ENCODE data around the gene TCF25. TPM values are rescaled to one million over a fixed set of nuclear protein-coding genes. Genes with fewer than 3 reads are reported as not detected.
A peak's percentile ranks its signal among the peaks of the same experiment; 100 is the strongest.
"Not testable (repeated sequence)": the region's sequence is repeated elsewhere in the genome, so short reads cannot be mapped to it uniquely, and the experiment has no call there.

The TCF25 gene
- total RNA-seq, 1 donor from 2014 or later: 206 TPM

DNA sequence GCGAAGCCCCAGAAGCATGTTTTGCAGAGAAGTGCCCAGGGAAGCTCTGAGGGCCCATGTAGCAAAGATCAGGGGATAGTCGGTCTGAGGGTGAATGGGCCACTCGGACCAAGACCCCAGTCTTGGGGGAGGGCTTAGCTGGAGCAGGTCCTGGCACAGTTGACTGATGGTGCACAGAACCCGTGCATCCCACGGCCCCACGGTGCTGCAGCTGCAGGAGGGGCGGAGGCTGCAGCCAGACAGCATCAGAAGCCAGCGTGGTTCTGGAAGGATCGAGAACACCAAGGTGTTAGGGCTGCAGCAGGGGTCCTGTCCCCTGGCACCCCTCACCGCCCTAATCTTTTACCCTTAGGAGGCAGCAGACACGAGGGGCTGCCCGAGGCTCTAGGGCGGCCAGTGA lies 38.8 kb downstream of the TCF25 start:
- ATAC-seq: no peak
- intact Hi-C loops (cut with DNase I): no loop called here
- DNase-seq (ENCODE audit: low spot score): no peak

DNA sequence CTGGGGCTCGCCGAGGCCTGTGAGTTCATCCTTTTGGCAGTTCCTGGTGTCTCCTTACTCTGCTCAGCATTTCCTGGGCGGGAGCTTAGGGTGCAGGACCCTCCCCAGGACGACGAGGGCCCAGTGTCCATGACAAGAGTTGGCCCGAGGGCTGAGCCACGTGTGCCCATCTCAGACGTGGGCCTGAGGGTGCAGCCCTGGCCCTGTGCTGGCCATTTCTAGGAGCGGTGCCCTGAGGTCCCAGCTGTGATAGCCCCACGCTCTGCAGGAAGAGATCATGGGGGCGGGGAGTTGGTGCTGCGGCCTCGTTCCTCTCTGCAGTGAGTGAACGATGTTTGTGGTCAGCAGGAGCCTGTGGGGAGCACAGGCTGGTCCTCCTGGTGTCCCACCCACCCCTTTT lies 39.2 kb downstream of the TCF25 start:
- intact Hi-C loops (cut with DNase I): no loop called here
- DNase-seq (ENCODE audit: low spot score) (no peak), ATAC-seq (no peak)

DNA sequence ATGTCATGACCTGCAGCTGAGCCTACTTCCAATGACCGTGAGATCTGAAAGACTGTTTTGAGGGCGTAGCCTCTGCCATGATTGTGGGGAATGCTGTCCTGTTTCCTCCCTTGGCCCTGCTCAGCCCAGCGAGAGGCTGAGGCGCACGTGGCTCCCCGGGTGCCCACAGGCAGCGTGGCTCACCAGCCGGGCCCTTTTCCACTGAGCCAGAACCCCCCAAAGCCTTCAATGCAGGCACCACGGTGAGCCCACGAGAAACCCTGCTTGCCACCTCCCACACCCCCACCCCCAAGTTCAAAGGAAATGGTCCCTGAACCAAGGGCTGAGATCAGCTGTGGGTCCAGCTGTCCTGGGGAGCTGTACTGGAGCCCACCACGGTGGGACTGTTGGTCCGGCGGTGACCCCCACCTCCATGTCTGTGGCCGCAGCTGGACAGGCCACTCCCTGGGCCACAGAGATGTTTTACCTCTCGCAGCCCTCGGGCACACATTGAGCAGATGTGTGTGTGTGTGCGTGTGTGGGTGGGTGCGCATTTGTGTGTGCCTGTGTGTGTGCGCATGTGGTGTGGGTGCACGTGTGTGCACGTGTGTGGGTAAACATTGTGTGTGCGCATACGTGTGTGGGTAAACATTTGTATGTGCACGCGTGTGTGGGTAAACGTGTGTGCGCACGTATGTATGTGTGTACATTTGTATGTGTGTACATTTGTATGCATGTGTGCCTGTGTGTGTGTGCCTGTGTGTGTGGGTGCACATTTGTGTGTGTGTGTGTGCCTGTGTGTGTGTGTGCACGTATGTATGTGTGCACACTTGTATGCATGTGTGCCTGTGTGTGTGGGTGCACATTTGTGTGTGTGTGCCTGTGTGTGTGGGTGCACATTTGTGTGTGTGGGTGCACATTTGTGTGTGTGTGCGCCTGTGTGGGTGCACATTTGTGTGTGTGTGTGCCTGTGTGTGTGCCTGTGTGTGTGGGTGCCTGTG lies 40.3 kb downstream of the TCF25 start:
- DNase-seq (ENCODE audit: low spot score): no peak
- intact Hi-C loops (cut with DNase I): no loop called here
- no peak for ATAC-seq

DNA sequence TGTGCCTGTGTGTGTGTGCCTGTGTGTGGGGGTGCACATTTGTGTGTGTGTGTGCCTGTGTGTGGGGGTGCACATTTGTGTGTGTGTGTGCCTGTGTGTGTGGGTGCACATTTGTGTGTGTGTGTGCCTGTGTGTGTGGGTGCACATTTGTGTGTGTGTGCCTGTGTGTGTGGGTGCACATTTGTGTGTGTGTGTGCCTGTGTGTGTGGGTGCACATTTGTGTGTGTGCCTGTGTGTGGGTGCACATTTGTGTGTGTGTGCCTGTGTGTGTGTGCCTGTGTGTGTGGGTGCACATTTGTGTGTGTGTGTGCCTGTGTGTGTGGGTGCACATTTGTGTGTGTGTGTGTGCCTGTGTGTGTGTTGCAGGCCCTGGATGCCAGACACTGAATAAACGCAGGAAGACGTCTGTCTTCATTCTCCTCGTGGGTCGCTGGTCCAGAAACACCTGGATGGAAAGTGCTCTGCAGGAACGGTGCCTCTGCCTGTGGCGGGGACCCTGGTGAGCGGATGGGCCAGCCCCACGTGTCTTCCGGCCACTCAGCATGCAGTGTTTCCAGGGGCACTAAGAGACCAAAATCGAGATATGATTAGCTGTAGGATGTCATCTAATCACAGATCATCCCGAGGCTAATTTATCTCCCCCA lies 41.4 kb downstream of the TCF25 start:
- DNase-seq (ENCODE audit: low spot score); intact Hi-C loops (cut with DNase I); ATAC-seq: not testable (repeated sequence)

DNA sequence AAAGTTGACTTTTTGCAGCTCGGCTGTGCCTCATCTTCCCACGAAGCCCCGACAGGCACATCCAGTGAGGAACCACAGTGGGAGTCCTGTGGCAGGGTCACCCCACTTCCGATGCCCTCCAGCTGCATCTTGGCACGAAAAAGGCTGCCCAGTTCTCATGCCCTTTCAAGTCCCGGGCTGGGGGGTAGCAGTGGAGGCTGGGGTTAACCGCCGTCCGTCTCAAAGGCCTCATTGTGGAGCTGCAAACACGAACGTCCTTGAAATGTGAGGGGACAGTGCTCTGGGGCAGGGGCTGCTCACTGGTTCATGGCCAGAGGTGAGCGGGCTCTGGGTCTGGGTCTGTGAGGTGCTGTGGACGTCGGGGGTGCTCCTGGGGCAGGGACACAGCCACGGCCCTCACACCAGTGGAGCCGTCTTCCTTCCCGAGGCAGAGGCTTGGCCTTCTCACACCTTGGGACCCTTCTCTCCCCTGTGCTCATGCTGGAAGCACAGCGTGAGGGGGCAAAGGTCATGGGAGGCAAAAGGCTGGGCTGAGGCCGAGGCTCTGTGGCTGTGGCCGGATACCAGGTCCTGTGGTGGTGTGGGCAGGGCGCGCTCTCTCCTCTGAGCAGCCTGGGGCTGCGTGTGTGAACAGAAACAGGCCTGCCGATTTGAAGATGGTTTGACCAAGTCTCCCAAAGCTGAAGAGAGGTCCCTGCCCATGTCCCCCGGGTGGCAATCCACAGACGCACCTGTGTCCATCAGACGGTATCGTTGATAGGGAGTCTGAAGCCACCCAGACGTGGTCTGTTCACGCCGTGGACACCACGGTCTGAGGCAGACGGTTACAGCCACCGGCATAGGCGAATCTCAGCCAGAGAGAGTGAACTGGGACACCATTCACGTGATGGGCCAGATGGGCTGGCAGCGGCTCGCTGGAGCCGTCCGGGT lies 42.2 kb downstream of the TCF25 start:
- DNase-seq (ENCODE audit: low spot score): no peak
- ATAC-seq: no peak
- intact Hi-C loops (cut with DNase I): no loop called here

DNA sequence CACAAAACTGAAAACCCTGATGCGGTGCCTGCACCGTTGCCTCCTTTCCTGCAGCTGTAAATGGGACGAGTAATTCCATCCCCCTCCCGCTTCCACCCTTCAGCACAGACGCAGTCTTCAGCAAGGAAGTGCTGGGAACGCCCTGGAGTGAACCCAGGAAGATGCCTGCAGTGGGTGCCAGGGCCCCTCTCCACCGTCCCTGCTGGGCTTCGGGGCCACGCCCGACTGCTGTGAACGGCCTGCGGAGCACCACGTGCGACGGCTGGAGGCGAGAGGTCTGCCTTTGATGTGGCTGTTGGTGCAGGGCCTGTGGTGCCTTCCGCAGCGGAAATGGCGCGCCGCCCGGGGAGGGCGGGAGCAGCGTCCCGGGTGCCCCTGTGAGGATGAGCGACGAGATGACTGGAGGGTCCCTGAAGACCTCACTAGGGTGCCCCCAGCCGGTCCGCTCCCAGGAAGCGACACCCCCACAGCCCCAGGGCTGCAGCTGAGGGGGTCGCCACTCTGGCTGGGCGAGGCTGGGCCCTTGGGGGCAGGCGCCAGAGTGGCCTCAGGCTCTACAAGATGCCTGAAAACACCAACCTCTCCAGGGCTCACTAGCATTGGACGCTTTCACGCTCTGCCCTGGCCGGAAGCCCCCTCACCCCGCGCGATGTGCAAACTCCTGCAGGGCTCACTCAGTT lies 44.5 kb downstream of the TCF25 start:
- peak; percentile 81 for DNase-seq (ENCODE audit: low spot score)
- intact Hi-C loops (cut with DNase I): no loop called here
- peak; percentile 32 for ATAC-seq

DNA sequence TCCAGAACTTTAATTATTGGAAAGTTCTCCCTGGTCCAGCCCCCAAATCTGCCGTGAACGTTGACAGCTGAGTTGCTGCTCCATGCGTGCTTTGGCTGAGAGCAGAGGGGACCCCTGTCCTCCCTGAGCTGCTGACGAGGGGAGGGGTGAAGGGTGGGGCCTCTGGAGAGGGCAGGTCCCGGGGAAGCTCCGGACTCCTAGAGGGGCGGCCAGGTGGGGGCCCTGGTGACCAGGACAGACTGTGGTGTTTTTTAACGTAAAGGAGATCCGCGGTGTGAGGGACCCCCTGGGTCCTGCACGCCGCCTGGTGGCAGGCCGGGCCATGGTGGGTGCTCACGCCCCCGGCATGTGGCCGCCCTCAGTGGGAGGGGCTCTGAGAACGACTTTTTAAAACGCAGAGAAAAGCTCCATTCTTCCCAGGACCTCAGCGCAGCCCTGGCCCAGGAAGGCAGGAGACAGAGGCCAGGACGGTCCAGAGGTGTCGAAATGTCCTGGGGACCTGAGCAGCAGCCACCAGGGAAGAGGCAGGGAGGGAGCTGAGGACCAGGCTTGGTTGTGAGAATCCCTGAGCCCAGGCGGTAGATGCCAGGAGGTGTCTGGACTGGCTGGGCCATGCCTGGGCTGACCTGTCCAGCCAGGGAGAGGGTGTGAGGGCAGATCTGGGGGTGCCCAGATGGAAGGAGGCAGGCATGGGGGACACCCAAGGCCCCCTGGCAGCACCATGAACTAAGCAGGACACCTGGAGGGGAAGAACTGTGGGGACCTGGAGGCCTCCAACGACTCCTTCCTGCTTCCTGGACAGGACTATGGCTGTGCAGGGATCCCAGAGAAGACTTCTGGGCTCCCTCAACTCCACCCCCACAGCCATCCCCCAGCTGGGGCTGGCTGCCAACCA lies 45.3 kb downstream of the TCF25 start, which contains the start of gene MC1R:
Gene MC1R (plus strand): TSS at position 410 of the 895 bp plus-strand sequence. CDS start 397 bp downstream, at position 807.
- intact Hi-C loops (cut with DNase I): no loop called here
- ATAC-seq: peak; percentile 15
- DNase-seq (ENCODE audit: low spot score): no peak

DNA sequence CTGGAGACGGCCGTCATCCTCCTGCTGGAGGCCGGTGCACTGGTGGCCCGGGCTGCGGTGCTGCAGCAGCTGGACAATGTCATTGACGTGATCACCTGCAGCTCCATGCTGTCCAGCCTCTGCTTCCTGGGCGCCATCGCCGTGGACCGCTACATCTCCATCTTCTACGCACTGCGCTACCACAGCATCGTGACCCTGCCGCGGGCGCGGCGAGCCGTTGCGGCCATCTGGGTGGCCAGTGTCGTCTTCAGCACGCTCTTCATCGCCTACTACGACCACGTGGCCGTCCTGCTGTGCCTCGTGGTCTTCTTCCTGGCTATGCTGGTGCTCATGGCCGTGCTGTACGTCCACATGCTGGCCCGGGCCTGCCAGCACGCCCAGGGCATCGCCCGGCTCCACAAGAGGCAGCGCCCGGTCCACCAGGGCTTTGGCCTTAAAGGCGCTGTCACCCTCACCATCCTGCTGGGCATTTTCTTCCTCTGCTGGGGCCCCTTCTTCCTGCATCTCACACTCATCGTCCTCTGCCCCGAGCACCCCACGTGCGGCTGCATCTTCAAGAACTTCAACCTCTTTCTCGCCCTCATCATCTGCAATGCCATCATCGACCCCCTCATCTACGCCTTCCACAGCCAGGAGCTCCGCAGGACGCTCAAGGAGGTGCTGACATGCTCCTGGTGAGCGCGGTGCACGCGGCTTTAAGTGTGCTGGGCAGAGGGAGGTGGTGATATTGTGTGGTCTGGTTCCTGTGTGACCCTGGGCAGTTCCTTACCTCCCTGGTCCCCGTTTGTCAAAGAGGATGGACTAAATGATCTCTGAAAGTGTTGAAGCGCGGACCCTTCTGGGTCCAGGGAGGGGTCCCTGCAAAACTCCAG lies 46.4 kb downstream of the TCF25 start:
- no peak for DNase-seq (ENCODE audit: low spot score)
- intact Hi-C loops (cut with DNase I): no loop called here
- ATAC-seq: no peak

DNA sequence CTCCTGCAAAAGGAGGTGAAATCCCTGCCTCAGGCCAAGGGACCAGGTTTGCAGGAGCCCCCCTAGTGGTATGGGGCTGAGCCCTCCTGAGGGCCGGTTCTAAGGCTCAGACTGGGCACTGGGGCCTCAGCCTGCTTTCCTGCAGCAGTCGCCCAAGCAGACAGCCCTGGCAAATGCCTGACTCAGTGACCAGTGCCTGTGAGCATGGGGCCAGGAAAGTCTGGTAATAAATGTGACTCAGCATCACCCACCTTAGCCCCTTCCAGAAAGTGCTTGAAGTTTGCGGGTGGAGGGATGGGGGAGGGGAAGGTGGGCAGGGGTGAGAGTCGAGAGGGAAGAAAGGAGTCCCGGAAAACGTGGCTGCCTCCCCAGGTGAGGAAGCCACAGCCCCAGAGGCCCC lies 47.3 kb downstream of the TCF25 start:
- ATAC-seq (no peak), DNase-seq (ENCODE audit: low spot score) (no peak)
- intact Hi-C loops (cut with DNase I): no loop called here

DNA sequence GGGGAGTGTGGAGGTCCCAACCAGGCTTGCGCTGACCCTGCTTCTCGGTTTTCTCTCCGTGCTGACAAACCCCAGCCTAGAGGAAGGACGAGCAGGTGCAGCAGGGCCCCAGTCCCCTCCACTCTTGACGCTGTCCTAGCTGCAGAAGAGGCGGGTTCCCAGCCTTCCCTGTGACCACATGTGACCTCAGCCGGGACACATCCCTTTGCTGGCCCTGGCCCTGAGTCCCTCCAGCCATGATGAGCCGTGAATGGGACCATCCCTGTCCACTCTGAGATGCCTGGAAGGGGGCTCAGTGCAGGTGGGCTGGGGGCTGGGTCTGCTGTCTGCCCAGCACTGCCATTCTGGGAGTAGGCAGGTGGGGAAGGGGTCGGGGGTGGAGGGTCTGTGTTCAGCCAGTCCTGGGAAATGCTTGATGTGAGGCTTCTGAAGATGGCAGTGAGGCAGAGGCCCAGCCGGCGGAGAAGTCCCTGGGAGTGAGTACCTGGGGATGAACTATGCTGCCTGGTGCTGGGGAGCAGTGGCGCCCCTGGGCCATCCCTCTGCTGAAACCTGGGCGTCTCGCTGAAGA lies 47.8 kb downstream of the TCF25 start:
- DNase-seq (ENCODE audit: low spot score): no peak
- ATAC-seq: no peak
- intact Hi-C loops (cut with DNase I): no loop called here

DNA sequence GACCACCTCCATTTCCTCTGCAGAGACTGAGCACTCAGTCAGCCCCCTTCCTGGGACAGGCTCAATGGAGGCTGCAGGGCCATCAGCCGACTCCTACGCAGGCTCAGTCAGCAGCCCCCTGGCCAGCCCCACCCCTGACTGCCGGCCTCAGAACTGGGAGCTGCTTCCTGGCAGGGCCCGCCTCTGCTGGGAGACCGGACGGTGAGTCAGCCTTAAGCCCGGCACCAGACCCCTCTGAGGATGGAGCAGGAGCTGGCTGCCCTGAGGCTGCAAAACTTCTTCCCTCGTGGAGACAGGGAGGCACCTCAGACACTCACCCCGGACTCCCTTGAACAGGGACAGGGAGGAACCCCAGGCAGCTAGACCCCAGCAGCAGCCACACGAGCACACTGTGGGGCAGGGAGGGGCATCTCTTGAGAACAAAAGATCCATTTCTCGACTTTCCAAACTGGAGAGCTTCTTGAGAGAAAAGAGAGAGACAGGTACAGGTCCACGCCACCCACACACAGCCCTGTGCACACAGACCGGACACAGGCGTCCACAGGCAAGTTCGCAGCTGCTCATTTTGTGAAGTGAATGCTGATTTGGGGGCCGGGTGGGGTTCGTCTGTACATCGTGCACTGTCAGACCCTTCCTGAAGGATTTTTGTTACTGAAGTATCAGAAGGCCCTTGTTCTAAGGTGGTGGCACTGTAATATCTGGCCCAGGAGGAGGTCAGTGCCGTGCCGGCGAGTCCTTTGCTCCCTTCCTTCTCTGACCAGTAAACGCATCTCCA lies 48.5 kb downstream of the TCF25 start:
- ATAC-seq: peak; percentile 60
- intact Hi-C loops (cut with DNase I): no loop called here
- DNase-seq (ENCODE audit: low spot score): no peak

DNA sequence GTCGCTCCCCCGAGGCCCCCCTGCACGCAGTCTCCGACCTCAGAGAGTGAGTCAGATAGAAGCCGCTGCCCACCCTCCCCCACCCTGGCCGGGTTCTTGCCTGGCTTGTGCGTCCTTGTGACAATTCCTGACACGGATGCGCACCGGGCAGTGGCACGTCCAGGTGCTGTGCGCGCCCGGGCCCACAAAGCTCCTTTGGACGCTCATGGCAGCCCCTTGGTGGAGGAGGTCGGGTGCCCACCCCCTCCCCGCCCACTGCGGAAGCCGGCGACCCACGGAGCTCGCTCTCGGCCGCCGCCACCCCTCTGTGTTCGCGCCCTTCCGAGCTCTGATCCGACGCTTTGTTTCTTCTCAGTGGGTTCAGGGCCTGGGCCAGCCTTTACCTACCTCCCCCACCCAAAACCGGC lies 49.1 kb downstream of the TCF25 start:
- intact Hi-C loops (cut with DNase I): no loop called here
- ATAC-seq (peak; percentile 27), DNase-seq (ENCODE audit: low spot score) (peak; percentile 81)

DNA sequence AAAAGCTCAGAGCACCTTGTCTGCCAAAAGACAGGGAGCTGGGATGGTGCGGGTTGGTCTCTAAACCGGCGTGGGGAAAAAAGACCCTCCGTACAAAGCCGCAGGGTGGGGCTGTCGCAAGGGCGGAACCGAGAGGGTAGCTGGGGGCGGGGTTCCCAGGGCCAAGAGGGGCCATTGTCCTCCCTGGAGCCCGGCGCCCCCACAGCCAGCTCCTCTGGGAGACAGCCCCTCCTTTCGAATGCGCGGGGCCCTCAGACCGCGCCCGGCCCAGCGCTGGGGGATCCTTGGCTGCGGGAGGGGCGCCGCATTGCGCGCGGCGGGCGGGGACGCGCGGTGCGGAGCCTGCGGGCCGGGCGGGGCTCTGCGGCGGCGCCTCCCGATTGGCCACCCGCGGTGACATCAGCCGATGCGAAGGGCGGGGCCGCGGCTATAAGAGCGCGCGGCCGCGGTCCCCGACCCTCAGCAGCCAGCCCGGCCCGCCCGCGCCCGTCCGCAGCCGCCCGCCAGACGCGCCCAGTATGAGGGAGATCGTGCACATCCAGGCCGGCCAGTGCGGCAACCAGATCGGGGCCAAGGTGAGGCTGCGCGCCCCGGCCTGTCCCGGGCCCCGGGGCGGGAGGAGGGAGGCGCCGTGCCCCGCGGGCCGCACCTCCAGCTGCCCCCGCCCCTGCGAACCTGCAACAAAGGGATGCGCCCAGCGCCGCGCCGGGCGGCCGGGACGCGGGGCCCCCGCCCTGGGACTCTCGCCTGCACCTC lies 49.7 kb downstream of the TCF25 start, which contains the start of gene TUBB3:
Gene TUBB3 (plus strand): TSS at position 459 of the 756 bp plus-strand sequence. CDS start 60 bp downstream, at position 519.
- DNase-seq (ENCODE audit: low spot score) (no peak), ATAC-seq (no peak)
- intact Hi-C loops (cut with DNase I): no loop called here

DNA sequence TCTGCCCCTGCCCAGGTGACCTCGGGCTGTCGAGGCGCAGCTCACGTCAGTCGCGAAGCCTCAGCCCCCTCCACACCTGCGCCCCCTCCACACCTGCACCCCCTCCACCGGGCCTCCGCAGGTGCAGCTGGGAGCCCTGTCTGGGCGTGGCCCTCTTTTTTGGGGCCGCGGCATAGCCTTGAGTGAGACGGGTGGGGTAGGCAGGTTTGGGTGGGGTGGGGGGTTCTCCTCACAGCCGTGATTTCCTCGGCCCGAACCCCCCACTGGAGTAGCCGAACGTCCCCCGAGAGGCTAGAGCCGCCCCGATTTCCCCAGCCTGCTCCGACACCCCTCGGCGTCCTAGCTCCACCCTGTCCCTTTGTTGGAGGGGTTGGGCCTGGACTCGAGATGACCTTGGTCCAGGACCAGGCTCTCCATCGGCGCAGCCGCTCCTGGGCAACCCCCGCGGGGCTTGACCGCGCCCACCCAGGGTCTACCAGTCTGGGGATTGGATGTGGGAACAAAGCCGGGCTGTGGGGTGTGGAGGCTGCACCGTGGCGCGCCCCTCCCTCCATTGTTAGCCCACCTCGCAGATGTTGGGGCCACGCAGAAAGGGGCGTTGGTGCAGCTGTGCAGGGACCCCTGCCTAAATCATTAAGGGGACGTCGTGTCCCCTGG lies 50.4 kb downstream of the TCF25 start:
- intact Hi-C loops (cut with DNase I): no loop called here
- DNase-seq (ENCODE audit: low spot score): no peak
- no peak for ATAC-seq

All from sciatic nerve (tissue), 2 donors.